NCI-H345 (cell line): Measurements from ENCODE around the gene NIPSNAP3A.
"Not testable (repeated sequence)": the region's sequence is repeated elsewhere in the genome, so short reads cannot be mapped to it uniquely, and the experiment has no call there.

Experiments used
- DNase-seq: peaks from one replicate; lab custom pipeline; 2025; lab: John Stamatoyannopoulos, UW

Gene NIPSNAP3A

GRCh38 chr9:104747565-104748358, at the start of gene NIPSNAP3A:
Gene NIPSNAP3A (plus strand): TSS chr9:104747683. CDS start chr9:104747793, 110 bp downstream.
- peak; percentile 89 for DNase-seq

GRCh38 chr9:104700306-104700705, 47.2 kb upstream of the NIPSNAP3A start:
- DNase-seq, result no peak

- not testable (repeated sequence) for DNase-seq
Observed at GRCh38 chr9:104708737-104709136, 38.7 kb upstream of the NIPSNAP3A start.

GRCh38 chr9:104711604-104712003, 35.9 kb upstream of the NIPSNAP3A start:
- no peak for DNase-seq

GRCh38 chr9:104725014-104725413, 22.5 kb upstream of the NIPSNAP3A start:
- peak; percentile 57 for DNase-seq

- DNase-seq, result no peak
Observed at GRCh38 chr9:104738452-104738851, 9.0 kb upstream of the NIPSNAP3A start.

GRCh38 chr9:104740621-104741020, 6.9 kb upstream of the NIPSNAP3A start:
- no peak for DNase-seq

- DNase-seq, result peak; percentile 64
Observed at GRCh38 chr9:104743376-104743985, 4.0 kb upstream of the NIPSNAP3A start.

- no peak for DNase-seq
Observed at GRCh38 chr9:104745852-104746251, 1.6 kb upstream of the NIPSNAP3A start.

GRCh38 chr9:104746285-104746684, 1.2 kb upstream of the NIPSNAP3A start:
- DNase-seq, result no peak

GRCh38 chr9:104746798-104747197, 685 bp upstream of the NIPSNAP3A start:
- DNase-seq, result no peak

- no peak for DNase-seq
Observed at GRCh38 chr9:104747245-104747564, 278 bp upstream of the NIPSNAP3A start.

- DNase-seq, result peak; percentile 31
Observed at GRCh38 chr9:104748359-104749031, 1.0 kb downstream of the NIPSNAP3A start.

- DNase-seq, result no peak
Observed at GRCh38 chr9:104750185-104750767, 2.8 kb downstream of the NIPSNAP3A start.

GRCh38 chr9:104758974-104759373, 11.5 kb downstream of the NIPSNAP3A start:
- peak; percentile 45 for DNase-seq

GRCh38 chr9:104765138-104765537, 17.7 kb downstream of the NIPSNAP3A start:
- no peak for DNase-seq

- DNase-seq, result no peak
Observed at GRCh38 chr9:104766025-104766424, 18.5 kb downstream of the NIPSNAP3A start.

- DNase-seq, result no peak
Observed at GRCh38 chr9:104767507-104767906, 20.0 kb downstream of the NIPSNAP3A start.

GRCh38 chr9:104769029-104769428, 21.5 kb downstream of the NIPSNAP3A start:
- not testable (repeated sequence) for DNase-seq

- DNase-seq, result no peak
Observed at GRCh38 chr9:104769655-104770054, 22.2 kb downstream of the NIPSNAP3A start.

GRCh38 chr9:104772714-104773510, 25.4 kb downstream of the NIPSNAP3A start:
- DNase-seq, result no peak

- DNase-seq, result no peak
Observed at GRCh38 chr9:104774132-104774531, 26.6 kb downstream of the NIPSNAP3A start.
